ENCODE data around the gene KRTAP4-11.
A peak's percentile ranks its signal among the peaks of the same experiment; 100 is the strongest.
"Not testable (repeated sequence)": the region's sequence is repeated elsewhere in the genome, so short reads cannot be mapped to it uniquely, and the experiment has no call there.

KRTAP4-11 gene

DNA sequence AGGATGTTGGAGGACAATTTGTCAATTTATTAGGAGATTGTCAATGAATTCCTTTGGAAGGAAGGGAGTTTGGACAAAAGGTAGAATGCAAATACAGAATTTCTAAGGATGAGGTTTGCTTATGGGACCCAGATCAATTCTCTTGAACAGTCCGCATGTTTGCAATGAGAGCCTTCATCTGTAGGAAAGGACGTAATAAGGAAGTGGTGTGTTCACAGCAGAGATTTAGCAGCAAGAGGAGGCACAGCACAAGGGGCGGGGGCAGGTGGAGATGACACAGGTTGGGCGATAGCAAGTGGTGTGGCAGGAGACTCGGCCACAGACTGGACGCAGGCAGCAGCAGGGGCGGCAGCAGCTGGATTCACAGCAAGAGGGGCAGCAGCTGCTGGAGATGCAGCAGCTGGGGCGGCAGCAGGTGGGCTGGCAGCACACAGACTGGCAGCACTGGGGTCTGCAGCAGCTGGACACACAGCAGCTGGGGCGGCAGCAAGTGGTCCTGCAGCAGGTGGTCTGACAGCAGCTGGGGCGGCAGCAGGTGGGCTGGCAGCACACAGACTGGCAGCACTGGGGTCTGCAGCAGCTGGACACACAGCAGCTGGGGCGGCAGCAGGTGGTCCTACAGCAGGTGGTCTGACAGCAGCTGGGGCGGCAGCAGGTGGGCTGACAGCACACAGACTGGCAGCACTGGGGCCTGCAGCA lies 5.3 kb upstream of the KRTAP4-11 start:
- not testable (repeated sequence) for DNase-seq

DNA sequence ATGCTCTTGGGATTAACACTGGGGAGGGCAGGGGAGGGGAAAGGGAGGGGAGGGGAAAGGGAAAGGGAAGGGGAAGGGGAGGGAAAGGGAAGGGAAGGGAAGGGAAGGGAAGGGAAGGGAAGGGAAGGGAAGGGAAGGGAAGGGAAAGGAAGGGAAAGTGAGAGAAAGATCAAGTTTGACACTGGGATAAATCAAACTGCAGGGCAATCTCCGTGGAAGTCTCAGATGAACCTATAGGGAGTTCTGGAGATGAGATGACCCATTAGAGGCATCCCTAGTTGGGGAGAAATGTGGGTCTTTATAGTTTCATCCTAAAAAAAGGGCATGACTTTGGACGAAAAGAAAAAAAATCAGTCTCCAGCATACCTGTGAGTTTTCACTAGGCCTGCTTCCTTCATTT lies 3.6 kb upstream of the KRTAP4-11 start:
- DNase-seq: no peak

GRCh38 chr17:41119696-41120690 lies 1.8 kb upstream of the KRTAP4-11 start:
- DNase-seq: peak; percentile 11

- DNase-seq: no peak
Observed at GRCh38 chr17:41118721-41119120, 548 bp upstream of the KRTAP4-11 start.

DNA sequence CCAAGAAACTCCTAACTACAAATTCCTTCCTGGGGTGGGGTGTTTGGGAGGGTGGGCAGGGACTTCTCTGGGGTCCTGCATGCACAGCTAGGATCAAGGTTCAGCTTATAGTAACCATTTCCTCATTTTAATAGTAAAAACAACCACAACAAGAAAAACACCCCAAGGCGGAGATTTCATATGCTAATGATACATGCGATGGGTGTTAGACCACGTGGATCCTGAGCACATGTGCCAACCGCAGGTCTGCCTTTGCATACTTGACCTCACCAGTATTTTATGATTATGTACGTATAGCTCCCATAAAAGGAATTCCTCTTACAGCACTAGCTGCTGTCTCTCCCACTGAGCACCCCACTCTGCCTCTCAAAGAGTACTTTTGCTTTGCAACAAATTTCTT lies 1.9 kb downstream of the KRTAP4-11 start:
- no peak for DNase-seq

DNA sequence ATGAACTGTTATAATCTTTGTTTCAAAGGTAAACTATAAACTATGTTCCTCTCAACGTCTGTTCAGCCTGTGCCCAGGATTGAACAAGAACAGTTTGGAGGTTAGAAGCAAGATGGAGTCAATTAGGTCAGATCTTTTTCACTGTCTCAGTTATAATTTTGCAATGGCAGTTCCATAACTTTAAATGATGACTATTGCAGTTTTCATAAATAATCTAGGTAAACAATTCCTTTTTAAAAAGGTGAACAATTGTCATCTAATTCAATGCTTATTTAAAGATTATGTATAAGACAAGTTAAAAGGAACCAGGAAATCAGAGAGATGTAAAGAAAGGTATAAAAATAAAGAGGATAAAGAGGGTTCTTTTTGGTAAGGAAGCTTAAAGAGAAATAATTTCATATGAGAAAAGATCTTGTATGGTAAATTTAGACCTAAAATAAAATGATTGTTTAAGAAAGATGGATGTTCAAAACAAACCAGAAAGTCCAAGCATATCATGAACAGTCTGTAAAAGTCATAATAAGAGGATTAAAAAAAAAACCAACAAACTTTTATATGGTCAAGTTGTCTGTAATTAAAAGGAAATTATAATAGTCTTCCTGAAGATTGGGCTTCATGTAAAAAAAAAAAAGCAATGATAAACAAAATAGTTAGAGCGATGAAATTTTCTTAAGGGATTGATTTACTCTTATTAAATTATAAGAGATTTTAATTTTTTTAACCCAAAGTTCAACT lies 6.9 kb downstream of the KRTAP4-11 start:
- no peak for DNase-seq

DNA sequence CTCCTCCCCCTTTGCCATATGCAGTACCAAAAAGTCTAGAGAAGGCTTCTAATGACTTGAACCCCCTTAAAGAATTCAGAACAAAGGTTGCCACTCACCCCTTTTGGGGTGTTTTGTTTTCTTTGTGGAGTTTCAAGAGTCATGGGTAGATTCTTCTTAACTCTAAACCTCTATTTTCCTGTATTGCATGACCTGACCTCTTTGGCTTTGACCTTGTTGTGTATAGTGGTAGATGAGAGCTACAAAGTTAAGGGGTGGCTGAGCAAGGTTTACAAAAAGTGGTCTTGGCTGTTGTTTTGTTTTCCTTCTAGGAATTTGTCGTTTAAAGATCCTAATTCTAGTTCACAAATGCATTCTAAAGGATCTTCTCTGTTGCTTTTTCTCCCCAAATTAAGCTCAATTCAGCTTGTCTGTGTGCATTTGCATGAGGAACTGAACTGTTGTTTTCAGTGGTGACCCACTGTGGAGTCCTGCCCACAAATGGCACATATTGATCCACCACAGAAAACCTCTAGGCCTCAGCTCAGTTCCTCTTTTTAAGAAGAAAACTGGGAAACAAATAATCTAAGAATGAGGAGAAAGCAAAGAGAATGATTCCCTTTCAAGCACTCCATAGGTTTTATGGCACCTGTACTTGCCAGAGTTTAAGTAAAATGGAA lies 9.3 kb downstream of the KRTAP4-11 start:
- DNase-seq: not testable (repeated sequence)

DNA sequence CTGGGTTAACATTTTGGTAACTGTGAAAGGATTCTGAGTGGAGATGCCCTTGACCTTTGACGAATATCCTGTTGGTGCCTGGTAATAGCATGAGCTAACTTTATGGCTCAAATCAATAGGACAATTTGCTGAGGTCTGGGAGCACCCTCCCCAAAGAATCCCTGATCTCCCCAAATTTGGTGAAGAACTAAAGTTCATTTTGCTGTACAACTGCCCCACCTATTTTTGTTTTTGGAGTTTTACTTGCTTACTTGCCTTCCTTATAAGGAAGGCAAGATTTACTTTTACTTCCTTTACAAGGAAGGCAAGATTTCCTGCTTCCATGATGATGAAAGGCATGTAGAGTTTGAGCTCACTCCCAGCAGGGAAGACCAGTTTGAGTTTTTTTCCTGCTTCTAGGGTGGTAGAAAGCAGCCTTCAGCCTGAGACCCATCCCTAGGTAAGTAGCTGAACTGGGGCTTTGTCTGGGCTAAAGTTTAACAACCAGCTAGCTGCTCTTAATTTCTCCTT lies 10.2 kb downstream of the KRTAP4-11 start:
- no peak for DNase-seq

GRCh38 chr17:41105347-41105746 lies 12.8 kb downstream of the KRTAP4-11 start, which contains the start of gene KRTAP4-9:
Gene KRTAP4-9 (plus strand): TSS chr17:41105389. CDS start chr17:41105389, 0 bp downstream.
- DNase-seq: not testable (repeated sequence)

GRCh38 chr17:41104386-41105038 lies 13.7 kb downstream of the KRTAP4-11 start:
- not testable (repeated sequence) for DNase-seq

DNA sequence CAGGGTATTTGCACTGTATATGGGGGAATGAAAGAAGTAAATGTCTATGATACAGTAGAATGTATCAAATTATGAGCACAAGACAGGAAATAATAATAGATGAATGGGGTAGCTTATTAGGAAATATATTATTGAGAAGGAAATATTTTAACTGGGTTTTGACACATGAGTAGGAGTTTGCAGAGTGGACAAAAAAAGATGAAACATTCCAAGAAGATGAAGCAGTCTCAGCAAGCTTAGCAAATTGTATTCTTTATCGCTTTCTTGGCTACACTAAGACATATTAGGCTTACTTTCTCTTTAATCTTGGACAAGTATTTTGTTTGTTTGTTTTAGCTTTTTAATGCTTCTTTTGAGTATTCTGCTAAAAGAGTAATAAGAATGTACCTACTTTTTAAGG lies 14.3 kb downstream of the KRTAP4-11 start:
- DNase-seq: no peak

GRCh38 chr17:41101586-41102259 lies 16.4 kb downstream of the KRTAP4-11 start, which contains the start of gene KRTAP4-16:
Gene KRTAP4-16 (minus strand): TSS chr17:41102209. CDS start chr17:41102209, 0 bp downstream.
- no peak for DNase-seq

GRCh38 chr17:41099682-41100480 lies 18.3 kb downstream of the KRTAP4-11 start:
- DNase-seq: not testable (repeated sequence)

GRCh38 chr17:41098481-41098880 lies 19.7 kb downstream of the KRTAP4-11 start:
- DNase-seq: no peak

- DNase-seq: no peak
Observed at GRCh38 chr17:41098042-41098441, 20.1 kb downstream of the KRTAP4-11 start, which contains the start of gene KRTAP4-8. Gene KRTAP4-8 (minus strand): TSS chr17:41098142. CDS start chr17:41098084, 58 bp downstream.

DNA sequence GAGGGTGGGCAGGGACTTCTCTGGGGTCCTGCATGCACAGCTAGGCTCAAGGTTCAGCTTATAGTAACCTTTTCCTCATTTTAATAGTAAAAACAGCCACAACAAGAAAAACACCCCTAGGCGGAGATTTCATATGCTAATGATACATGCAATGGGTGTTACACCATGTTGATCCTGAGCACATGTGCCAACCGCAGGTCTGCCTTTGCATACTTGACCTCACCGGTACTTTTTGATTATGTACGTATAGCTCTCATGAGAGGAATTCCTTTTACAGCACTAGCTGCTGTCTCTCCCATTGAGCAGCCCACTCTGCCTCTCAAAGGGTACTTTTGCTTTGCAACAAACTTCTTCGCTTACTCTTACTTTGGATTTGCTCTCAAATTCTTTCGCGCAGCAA lies 22.1 kb downstream of the KRTAP4-11 start:
- no peak for DNase-seq

GRCh38 chr17:41088760-41089352 lies 29.3 kb downstream of the KRTAP4-11 start:
- DNase-seq: not testable (repeated sequence)

DNA sequence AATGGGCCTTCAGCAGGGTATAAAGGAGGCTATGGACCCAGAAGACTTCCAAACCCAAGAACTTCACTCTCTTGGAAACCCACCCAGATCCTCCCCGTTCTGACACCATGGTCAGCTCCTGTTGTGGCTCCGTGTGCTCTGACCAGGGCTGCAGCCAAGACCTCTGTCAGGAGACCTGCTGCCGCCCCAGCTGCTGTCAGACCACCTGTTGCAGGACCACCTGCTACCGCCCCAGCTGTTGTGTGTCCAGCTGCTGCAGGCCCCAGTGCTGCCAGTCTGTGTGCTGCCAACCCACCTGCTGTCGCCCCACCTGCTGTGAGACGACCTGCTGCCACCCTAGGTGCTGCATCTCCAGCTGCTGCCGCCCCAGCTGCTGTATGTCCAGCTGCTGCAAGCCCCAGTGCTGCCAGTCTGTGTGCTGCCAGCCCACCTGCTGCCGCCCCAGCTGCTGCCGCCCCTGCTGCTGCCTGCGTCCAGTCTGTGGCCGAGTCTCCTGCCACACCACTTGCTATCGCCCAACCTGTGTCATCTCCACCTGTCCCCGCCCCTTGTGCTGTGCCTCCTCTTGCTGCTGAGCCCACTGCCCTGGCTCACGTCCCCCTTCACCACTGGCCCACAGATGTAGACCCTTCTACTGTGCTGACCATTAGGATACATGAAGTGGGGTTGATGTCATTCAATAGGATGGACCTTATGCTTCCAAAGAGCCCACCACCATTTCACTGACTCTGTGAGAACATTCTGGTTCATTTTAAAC lies 33.9 kb downstream of the KRTAP4-11 start, which contains the start of gene KRTAP4-7:
TSS of gene KRTAP4-7 (plus strand) at position 51 of the 757 bp plus-strand sequence. CDS start at position 108, 57 bp downstream.
- DNase-seq: not testable (repeated sequence)
